ENCODE measurements around the gene TMEM258. TPM values are rescaled to one million over a fixed set of nuclear protein-coding genes. Genes with fewer than 3 reads are reported as not detected.
A peak's percentile ranks its signal among the peaks of the same experiment; 100 is the strongest.

Gene TMEM258
- total RNA-seq, 1 experiment from 2014 or later: 201 TPM

- no peaks in the 10 kb centered on the region for H4K20me1 ChIP-seq (ENCODE audit: control insufficient read depth, insufficient read depth, insufficient read length)
- H3K4me2 ChIP-seq (ENCODE audit: insufficient read depth, insufficient read length, low read length): no peak overlapping the region
- H3K79me1 ChIP-seq (ENCODE audit: insufficient read depth, low read depth, low read length, poor library complexity, severe bottlenecking): no peaks in the 10 kb centered on the region
- H2BK12ac ChIP-seq (ENCODE audit: insufficient read length, low read depth, low read length): no peak overlapping the region
- no peak overlapping the region for H3K27ac ChIP-seq (ENCODE audit: insufficient read length, low read depth, low read length)
- no peak overlapping the region for H3K18ac ChIP-seq (ENCODE audit: insufficient read length, low read depth, low read length)
- TF ChIP-seq CTCF (conservative IDR thresholded peaks at IDR 0.05): peak; percentile 89
- H2BK120ac ChIP-seq (ENCODE audit: low read depth, low read length, poor library complexity, severe bottlenecking): no peak overlapping the region
- no peak overlapping the region for H3K14ac ChIP-seq (ENCODE audit: insufficient read depth, low read length)
- H2AK5ac ChIP-seq (ENCODE audit: insufficient read length, low read length): no peak overlapping the region
- H3K9me3 Mint-ChIP-seq: no peaks in the 10 kb centered on the region; a peak in 1 of 5 replicates
- no peaks in the 10 kb centered on the region for H3K23me2 ChIP-seq (ENCODE audit: insufficient read length, low read depth, low read length, poor library complexity, severe bottlenecking)
- H3T11ph ChIP-seq (ENCODE audit: low read length): no peak overlapping the region
- H3K4ac ChIP-seq (ENCODE audit: low read depth, low read length): no peak overlapping the region
- no peak overlapping the region for H3K23ac ChIP-seq (ENCODE audit: insufficient read length, low read depth, low read length)
- H3K9ac ChIP-seq (ENCODE audit: extremely low read depth, insufficient read length, low read length): no peak overlapping the region
- peak; percentile 89 for DNase-seq
- peaks cover 30 to 46% of the 10 kb centered on the region in 2 experiments for H3K4me1 Mint-ChIP-seq
- no peaks in the 10 kb centered on the region for H3K9me3 ChIP-seq (ENCODE audit: control insufficient read depth, low read depth, low read length)
- no peaks in the 10 kb centered on the region; the same call in 1 of the 2 replicates for H3K27me3 ChIP-seq (ENCODE audit: insufficient read depth, low read length)
- no peak overlapping the region for H3K4me3 Mint-ChIP-seq
- no peak overlapping the region for H4K91ac ChIP-seq (ENCODE audit: insufficient read length, low read depth, low read length)
- no peak overlapping the region for H2BK20ac ChIP-seq (ENCODE audit: low read depth, low read length, poor library complexity, severe bottlenecking)
- peaks cover 22% of the 10 kb centered on the region for H3K27me3 Mint-ChIP-seq (ENCODE audit: low read depth)
- no peak overlapping the region for H2AFZ ChIP-seq (ENCODE audit: low read length)
- no peak overlapping the region for H2BK5ac ChIP-seq (ENCODE audit: insufficient read length, low read length)
- WGBS (ENCODE audit: extremely low coverage, insufficient read length, low lambda C conversion rate): no CpG with 5 or more reads among the region's 19 CpGs
- no peak overlapping the region for H4K5ac ChIP-seq (ENCODE audit: insufficient read length, low read depth, low read length)
- H3K27ac Mint-ChIP-seq: 0 out of 7 replicates have a peak overlapping the region, but pooled peaks of 1 of the 3 experiments have one; percentile 10
- H4K8ac ChIP-seq (replicated peaks; ENCODE audit: insufficient read length, low read depth, low read length): no peak overlapping the region
- peaks cover 2% of the 10 kb centered on the region; the same call in 1 of the 2 replicates for H3K4me1 ChIP-seq (ENCODE audit: insufficient read depth, low read length)
- no peaks in the 10 kb centered on the region for H3K79me2 ChIP-seq (ENCODE audit: insufficient read depth, low read length)
- peaks cover 0 to 4% (median 0%) of the 10 kb centered on the region in 3 experiments; a peak in 2 of 7 replicates for H3K36me3 Mint-ChIP-seq (ENCODE audit: insufficient read depth in 1 of 3, low read depth in 3 of 3)
- no peak overlapping the region for H3K56ac ChIP-seq (ENCODE audit: insufficient read length, low read depth, low read length)
- no peak overlapping the region for H2BK15ac ChIP-seq (ENCODE audit: low read depth, low read length)
Observed at GRCh38 chr11:61747192-61747966, 45.0 kb downstream of the TMEM258 start.
